ENCODE data around the gene CCDC188. TPM values are rescaled to one million over a fixed set of nuclear protein-coding genes. Genes with fewer than 3 reads are reported as not detected.

Gene CCDC188
- total and polyA plus RNA-seq, 4 donors, result 0.78 to 4.0 TPM; not detected in 2

DNA sequence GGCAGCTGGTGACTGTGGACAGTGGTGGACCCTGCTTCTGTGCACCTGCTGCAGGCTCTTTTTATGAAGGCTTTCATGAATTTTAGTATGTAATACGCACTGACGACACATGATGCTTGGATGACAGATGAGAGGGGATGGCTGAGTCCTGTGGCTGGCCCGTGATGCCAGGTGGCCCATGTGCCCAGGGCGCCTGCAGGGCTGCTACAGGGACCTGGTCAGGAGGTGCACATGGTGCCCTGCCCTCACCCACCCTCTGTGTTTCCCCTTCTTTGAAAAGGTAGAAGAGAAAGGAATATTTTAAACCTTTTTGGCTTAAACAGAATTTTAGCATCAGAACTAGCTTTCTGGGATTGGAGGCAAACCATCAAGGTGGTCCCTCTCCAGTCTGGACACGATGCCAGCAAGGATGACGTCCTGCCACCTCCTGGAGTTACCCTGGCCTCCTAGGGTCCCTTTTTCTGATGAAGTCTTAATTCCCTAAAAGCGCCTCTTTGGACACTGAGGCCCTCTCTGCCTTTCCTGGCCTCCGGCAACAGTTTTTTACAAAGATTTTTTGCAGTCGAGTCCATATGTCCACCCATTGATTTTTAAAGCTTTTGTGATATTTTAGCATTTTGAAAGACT lies 40.4 kb downstream of the CCDC188 start:
- Histone ChIP-seq H3K9me3 (ENCODE audit: control insufficient read depth, low read length) (no peaks in the 10 kb centered on the region), H3K27ac (ENCODE audit: low read depth in 1 of 2, low read length in 2 of 2) (no peak overlapping the region), H3K27me3 (ENCODE audit: control insufficient read depth in 1 of 2, insufficient read depth in 2 of 2, low read length in 1 of 2) (no peaks in the 10 kb centered on the region), H3K4me1 (ENCODE audit: control insufficient read depth in 1 of 2, insufficient read depth in 2 of 2, low read length in 2 of 2) (no peaks in the 10 kb centered on the region), H3K4me3 (ENCODE audit: low read length in 2 of 2) (no peak overlapping the region), H3K36me3 (ENCODE audit: control insufficient read depth in 1 of 2, insufficient read depth in 2 of 2, low read length in 1 of 2) (peaks cover 0 to 10% of the 10 kb centered on the region in 2 donors)
- intact Hi-C loops (cut with DNase I), result no loop called here
- 80% methylated on average over 9 of the region's 9 CpGs for WGBS, 2 donors
- ATAC-seq (ENCODE audit: low FRiP score), result no peak
- peak; percentile 37 to 49 for DNase-seq

- H3K27ac ChIP-seq (ENCODE audit: low read depth in 1 of 2, low read length in 2 of 2), result no peak overlapping the region
- H3K4me3 ChIP-seq (ENCODE audit: low read length in 2 of 2), result no peak overlapping the region
- no peaks in the 10 kb centered on the region for H3K27me3 ChIP-seq (ENCODE audit: control insufficient read depth in 1 of 2, insufficient read depth in 2 of 2, low read length in 1 of 2)
- DNase-seq, result peak; percentile 41 to 62
- ATAC-seq (ENCODE audit: low FRiP score), result no peak
- intact Hi-C loops (cut with DNase I), result no loop called here
- no peaks in the 10 kb centered on the region for H3K9me3 ChIP-seq (ENCODE audit: control insufficient read depth, low read length)
- 76 to 78% methylated on average over 23 of the region's 23 CpGs for WGBS, 2 donors
- H3K36me3 ChIP-seq (ENCODE audit: control insufficient read depth in 1 of 2, insufficient read depth in 2 of 2, low read length in 1 of 2), result peaks cover 0 to 10% of the 10 kb centered on the region in 2 donors
- no peaks in the 10 kb centered on the region for H3K4me1 ChIP-seq (ENCODE audit: control insufficient read depth in 1 of 2, insufficient read depth in 2 of 2, low read length in 2 of 2)
Observed at GRCh38 chr22:20109411-20110358, 41.2 kb downstream of the CCDC188 start.

DNA sequence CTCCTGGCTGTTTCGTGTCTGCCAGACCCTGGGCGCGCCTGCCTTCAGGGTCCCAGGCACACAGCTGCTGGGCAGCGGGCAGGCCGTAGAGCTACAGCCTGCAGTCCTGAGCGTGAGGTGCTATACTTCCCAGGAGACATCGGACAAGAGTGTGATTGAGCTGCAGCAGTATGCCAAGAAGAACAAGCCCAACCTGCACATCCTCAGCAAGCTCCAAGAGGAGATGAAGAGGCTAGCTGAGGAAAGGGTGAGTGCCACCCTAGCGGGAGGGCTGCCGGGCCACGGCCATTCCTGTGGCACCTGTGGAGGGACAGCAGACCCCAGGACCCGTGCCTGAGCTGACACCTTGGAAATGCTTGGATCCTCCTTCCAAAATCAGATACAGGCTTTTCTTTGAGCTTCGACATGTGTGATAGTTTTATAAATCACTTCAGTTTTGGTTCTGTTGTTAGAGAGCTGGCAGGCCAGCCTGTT lies 42.1 kb downstream of the CCDC188 start:
- Histone ChIP-seq H3K27ac (ENCODE audit: low read depth in 1 of 2, low read length in 2 of 2) (no peak overlapping the region), H3K36me3 (ENCODE audit: control insufficient read depth in 1 of 2, insufficient read depth in 2 of 2, low read length in 1 of 2) (peaks cover 0 to 10% of the 10 kb centered on the region in 2 donors), H3K4me1 (ENCODE audit: control insufficient read depth in 1 of 2, insufficient read depth in 2 of 2, low read length in 2 of 2) (no peaks in the 10 kb centered on the region), H3K27me3 (ENCODE audit: control insufficient read depth in 1 of 2, insufficient read depth in 2 of 2, low read length in 1 of 2) (no peaks in the 10 kb centered on the region), H3K9me3 (ENCODE audit: control insufficient read depth, low read length) (no peaks in the 10 kb centered on the region), H3K4me3 (ENCODE audit: low read length in 2 of 2) (no peak overlapping the region)
- DNase-seq (peak in 1 of 2 donors; percentile 21), ATAC-seq (ENCODE audit: low FRiP score) (no peak)
- intact Hi-C loops (cut with DNase I), result no loop called here
- WGBS, 2 donors, result 82 to 85% methylated on average over 12 of the region's 12 CpGs

- no peaks in the 10 kb centered on the region for H3K9me3 ChIP-seq (ENCODE audit: control insufficient read depth, low read length)
- H3K27ac ChIP-seq (ENCODE audit: low read depth in 1 of 2, low read length in 2 of 2), result no peak overlapping the region
- intact Hi-C loops (cut with DNase I), result no loop called here
- peaks cover 0 to 10% of the 10 kb centered on the region in 2 donors for H3K36me3 ChIP-seq (ENCODE audit: control insufficient read depth in 1 of 2, insufficient read depth in 2 of 2, low read length in 1 of 2)
- WGBS, 2 donors, result 70 to 72% methylated on average over 13 of the region's 13 CpGs
- ATAC-seq (ENCODE audit: low FRiP score), result no peak
- DNase-seq, result peak; percentile 32 to 67
- H3K4me3 ChIP-seq (ENCODE audit: low read length in 2 of 2), result no peak overlapping the region
- no peaks in the 10 kb centered on the region for H3K4me1 ChIP-seq (ENCODE audit: control insufficient read depth in 1 of 2, insufficient read depth in 2 of 2, low read length in 2 of 2)
- H3K27me3 ChIP-seq (ENCODE audit: control insufficient read depth in 1 of 2, insufficient read depth in 2 of 2, low read length in 1 of 2), result no peaks in the 10 kb centered on the region
Observed at GRCh38 chr22:20107951-20108756, 42.7 kb downstream of the CCDC188 start.

DNA sequence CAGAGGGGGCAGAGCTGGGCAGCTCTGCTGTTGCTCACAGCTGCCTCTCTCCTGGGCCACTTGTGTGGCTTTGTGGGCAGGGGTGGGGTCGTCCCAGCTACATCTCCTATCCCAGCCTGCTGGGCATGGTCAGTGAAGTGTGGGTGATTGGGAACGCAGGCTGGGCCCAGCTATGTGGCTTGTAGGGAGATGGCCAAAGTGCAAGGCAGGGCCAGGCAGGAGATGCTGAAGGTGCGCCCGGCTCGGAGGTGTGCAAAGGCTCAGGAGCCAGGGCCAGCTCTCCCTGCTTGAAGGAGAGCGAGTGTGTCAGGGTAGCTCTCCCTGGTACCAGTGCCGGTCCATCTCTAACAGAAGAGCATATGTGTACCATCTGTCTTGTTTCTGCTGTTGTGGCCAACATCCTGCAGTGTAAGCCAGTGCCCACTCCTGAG lies 43.4 kb downstream of the CCDC188 start:
- ATAC-seq (ENCODE audit: low FRiP score), result no peak
- H3K36me3 ChIP-seq (ENCODE audit: control insufficient read depth in 1 of 2, insufficient read depth in 2 of 2, low read length in 1 of 2), result peaks cover 0 to 11% of the 10 kb centered on the region in 2 donors
- H3K4me3 ChIP-seq (ENCODE audit: low read length in 2 of 2), result no peak overlapping the region
- H3K27ac ChIP-seq (ENCODE audit: low read depth in 1 of 2, low read length in 2 of 2), result no peak overlapping the region
- WGBS, 2 donors, result 91% methylated on average over 7 of the region's 7 CpGs
- H3K27me3 ChIP-seq (ENCODE audit: control insufficient read depth in 1 of 2, insufficient read depth in 2 of 2, low read length in 1 of 2), result no peaks in the 10 kb centered on the region
- H3K9me3 ChIP-seq (ENCODE audit: control insufficient read depth, low read length), result no peaks in the 10 kb centered on the region
- peak; percentile 36 to 54 for DNase-seq
- no peaks in the 10 kb centered on the region for H3K4me1 ChIP-seq (ENCODE audit: control insufficient read depth in 1 of 2, insufficient read depth in 2 of 2, low read length in 2 of 2)
- intact Hi-C loops (cut with DNase I), result no loop called here

DNA sequence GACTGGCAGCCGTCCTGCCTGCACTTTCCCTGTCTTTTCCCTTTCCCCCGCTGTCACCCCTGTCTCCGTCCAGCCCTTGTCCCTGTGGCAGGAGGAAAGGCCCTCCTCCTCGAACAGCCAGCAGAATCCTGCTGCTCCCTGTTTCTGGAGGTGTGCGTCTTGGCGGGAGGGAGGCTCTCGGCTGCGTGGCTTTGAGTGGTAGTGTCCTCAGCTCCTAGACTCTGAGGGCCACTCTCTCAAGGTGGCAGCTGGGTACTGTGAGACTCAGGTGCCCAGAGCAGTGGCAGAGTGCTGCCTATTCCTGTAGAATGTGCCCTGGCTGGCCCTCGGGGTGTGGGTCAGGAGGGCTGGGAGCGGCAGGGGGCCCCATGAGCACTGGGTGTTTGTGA lies 44.0 kb downstream of the CCDC188 start:
- H3K4me1 ChIP-seq (ENCODE audit: control insufficient read depth in 1 of 2, insufficient read depth in 2 of 2, low read length in 2 of 2), result no peaks in the 10 kb centered on the region
- WGBS, 2 donors, result 88 to 93% methylated on average over 10 of the region's 10 CpGs
- H3K27me3 ChIP-seq (ENCODE audit: control insufficient read depth in 1 of 2, insufficient read depth in 2 of 2, low read length in 1 of 2), result no peaks in the 10 kb centered on the region
- no peak overlapping the region for H3K4me3 ChIP-seq (ENCODE audit: low read length in 2 of 2)
- intact Hi-C loops (cut with DNase I), result no loop called here
- peak; percentile 21 to 67 for DNase-seq
- H3K9me3 ChIP-seq (ENCODE audit: control insufficient read depth, low read length), result no peaks in the 10 kb centered on the region
- H3K27ac ChIP-seq (ENCODE audit: low read depth in 1 of 2, low read length in 2 of 2), result no peak overlapping the region
- no peak for ATAC-seq (ENCODE audit: low FRiP score)
- peaks cover 0 to 14% of the 10 kb centered on the region in 2 donors for H3K36me3 ChIP-seq (ENCODE audit: control insufficient read depth in 1 of 2, insufficient read depth in 2 of 2, low read length in 1 of 2)

DNA sequence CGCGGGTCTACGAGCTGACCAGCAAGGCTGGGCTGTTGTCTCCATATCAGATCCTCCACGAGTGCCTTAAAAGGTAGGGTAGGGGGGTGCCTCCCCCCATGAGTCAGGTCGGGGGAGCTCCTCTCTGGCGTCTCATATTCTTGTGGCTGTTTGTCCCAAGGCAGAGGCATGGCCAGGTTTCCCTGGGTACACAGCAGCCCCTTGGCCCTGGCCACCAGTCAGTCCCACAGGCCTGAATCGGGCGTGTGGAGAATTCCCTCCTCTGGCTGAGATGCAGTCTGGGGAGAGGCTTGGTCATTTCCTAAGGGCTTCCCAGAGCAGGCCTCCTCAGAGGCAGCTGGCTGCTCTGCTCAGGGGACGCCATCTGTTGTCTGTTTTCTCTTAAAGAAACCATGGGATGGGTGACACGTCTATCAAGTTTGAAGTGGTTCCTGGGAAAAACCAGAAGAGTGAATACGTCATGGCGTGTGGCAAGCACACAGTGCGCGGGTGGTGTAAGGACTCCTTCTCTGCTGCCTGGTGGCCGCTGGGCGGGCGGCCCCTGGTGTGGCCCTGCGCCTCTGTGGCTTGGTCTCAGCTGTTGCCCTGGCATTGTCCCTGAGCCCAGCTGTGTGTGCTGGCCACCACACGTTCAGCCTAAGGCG lies 44.5 kb downstream of the CCDC188 start:
- no peaks in the 10 kb centered on the region for H3K27me3 ChIP-seq (ENCODE audit: control insufficient read depth in 1 of 2, insufficient read depth in 2 of 2, low read length in 1 of 2)
- no peak overlapping the region for H3K27ac ChIP-seq (ENCODE audit: low read depth in 1 of 2, low read length in 2 of 2)
- no peaks in the 10 kb centered on the region for H3K4me1 ChIP-seq (ENCODE audit: control insufficient read depth in 1 of 2, insufficient read depth in 2 of 2, low read length in 2 of 2)
- intact Hi-C loops (cut with DNase I), result no loop called here
- no peaks in the 10 kb centered on the region for H3K9me3 ChIP-seq (ENCODE audit: control insufficient read depth, low read length)
- WGBS, 2 donors, result 87 to 89% methylated on average over 20 of the region's 20 CpGs
- ATAC-seq (ENCODE audit: low FRiP score) (no peak), DNase-seq (peak; percentile 25 to 56)
- no peak overlapping the region for H3K4me3 ChIP-seq (ENCODE audit: low read length in 2 of 2)
- peaks cover 0 to 14% of the 10 kb centered on the region in 2 donors for H3K36me3 ChIP-seq (ENCODE audit: control insufficient read depth in 1 of 2, insufficient read depth in 2 of 2, low read length in 1 of 2)
